ENCODE results near the gene ADCYAP1.

GRCh38 chr18:911025-911424 is 6.4 kb downstream of the ADCYAP1 start:
- TF ChIP-seq POLR2A (IDR thresholded peaks at IDR 0.05): no peak
- TF ChIP-seq CTCF (IDR thresholded peaks at IDR 0.05): no peak

All from heart left ventricle (tissue), 13 donors.